ENCODE data around the gene COPE. TPM values are rescaled to one million over a fixed set of nuclear protein-coding genes. Genes with fewer than 3 reads are reported as not detected.

COPE gene
- total RNA-seq, 1 experiment from 2014 or later = 499 TPM

DNA sequence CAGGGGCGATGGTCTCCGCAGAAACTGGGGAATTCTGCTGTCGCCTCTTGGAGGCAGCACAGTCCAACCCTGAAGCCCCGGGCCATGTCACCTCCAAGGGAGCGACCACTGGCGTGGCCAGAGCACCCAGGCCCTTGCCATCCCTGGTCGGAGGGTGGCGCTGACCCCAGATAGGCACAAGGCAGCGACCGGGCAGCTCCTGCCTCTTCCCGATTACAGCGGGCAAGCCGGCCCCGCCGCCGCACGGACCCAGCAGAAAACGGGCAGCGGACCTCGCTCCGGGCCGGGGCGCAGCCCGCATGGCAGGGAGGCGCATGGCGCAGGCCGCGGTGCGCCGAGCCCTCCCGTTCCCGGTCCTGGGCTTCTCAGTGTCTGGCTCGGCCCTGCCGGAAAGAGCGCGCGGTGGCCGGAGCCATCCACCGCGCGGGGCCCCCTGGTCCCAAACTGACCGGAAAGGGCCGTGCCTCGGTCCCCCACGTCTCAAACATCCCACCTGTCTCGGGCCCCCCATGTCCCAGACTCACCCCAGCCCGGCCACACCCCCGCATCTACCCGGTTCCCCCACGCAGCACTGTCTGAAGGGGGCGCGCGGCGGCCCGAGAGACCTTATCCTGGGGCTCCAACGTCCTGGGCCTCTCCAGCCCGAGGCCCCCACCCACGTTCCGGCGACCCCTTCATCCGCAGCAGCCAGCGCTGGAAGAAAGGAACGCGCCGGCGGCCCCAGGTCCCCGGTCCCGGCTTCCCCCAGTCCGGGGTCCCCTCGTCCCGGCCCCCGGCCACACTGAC lies 24.0 kb downstream of the COPE start:
- DNase-seq (ENCODE audit: low read depth) = peak; percentile 70

DNA sequence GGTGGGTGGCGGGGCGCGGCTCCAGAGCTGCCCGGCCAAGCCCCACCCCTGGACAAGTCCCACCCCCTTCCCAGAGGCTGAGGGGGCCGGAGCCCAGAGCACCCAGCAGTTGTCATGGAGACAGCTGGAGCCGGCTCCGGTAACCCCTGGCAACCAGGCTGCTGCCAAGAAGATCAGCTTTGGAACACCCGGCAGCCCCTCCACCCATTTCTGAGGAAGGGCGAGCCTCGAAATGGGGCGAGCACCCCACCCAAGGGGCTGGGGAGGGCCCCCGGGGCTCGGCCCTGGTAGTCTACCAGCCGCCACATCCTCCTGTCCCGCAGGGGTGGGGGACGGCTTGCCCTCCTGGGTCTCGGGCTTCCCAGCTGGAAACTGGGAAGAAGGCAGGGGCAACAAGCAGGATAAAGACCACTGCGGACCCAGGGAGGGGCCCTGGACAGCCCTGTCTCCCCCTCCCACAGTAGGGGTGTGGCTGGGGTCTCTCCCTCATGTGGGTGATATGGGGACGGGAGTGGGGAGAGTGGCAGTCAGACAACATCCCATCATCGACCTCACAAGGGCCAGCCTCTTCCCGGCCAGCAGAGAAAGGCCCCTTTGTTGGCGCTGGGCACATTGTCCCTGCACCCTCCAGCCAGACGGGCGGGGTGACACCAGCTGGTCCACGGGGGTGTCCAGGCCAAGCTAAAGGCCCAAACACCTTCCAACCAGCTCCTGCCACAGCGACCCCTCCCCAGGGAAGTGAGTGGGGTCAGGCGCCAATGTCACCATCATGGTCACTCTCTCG lies 24.7 kb downstream of the COPE start:
- peak; percentile 43 for DNase-seq (ENCODE audit: low read depth)

DNA sequence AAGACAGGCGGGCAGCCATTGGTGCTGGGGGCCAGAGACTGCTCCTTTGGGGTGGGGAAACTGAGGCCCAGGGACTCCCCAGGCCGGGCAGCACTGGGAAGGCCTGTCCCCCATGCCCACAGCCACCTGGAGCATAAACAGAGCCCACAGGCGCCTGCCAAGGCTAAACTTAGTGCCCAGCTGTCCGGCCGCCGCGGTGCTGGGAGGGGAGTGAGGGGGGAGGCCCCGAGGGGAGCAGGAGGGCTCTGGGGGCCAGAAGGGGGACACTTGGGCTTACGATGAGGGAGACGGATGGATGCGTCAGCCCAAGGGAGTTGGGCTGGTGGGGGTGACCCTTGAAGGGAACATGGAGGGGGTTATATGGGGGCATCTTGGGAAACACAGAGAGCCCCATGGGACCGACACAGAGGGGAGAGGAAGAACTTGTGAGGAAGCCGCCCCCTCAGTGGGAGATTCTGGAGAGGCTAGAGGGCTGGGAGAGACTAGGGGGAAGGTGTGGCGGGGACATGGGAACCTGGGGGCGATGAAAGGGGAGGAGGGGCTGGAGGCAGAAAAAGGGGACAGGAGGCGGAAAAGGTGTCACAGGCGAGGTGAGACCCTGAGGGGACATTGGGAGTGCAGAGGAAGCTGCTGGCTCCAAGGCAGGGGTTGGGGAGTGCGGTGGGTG lies 25.5 kb downstream of the COPE start:
- DNase-seq (ENCODE audit: low read depth) = no peak

DNA sequence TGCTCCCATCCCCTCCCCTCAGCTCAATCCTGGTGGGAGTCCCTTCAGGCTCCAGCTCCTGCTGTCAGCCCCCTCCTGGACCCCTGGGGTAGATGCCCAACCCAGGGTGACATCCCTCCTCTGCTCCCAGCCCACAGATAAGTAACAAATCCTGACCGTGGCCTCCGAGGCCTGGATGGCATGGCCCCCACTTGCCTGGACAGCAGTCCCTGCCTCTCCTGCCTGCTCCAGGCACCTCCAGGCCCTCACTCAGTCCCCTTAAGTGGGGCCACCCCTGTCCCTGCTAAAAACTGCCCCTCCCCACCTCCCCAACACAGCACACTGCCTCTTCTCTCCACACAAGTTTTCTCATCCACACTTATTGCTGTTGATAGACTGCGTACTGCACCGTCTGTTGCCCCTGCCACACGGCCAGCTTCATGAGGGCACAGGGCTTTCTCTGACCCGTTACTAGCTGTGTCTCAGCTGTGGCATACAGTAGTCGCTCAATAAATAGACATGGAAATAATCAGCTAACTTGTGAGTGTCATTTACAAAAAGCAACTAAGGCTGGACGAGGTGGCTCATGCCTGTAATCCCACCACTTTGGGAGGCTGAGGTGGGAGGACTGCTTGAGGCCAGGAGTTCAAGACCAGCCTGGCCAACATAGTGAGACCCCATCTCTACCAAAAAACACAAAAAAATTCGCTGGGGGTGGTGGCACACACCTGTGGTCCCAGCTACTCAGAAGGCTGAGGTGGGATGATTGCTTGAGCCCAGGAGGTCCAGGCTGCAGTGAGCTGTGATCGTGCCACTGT lies 29.0 kb downstream of the COPE start:
- DNase-seq (ENCODE audit: low read depth) = no peak

DNA sequence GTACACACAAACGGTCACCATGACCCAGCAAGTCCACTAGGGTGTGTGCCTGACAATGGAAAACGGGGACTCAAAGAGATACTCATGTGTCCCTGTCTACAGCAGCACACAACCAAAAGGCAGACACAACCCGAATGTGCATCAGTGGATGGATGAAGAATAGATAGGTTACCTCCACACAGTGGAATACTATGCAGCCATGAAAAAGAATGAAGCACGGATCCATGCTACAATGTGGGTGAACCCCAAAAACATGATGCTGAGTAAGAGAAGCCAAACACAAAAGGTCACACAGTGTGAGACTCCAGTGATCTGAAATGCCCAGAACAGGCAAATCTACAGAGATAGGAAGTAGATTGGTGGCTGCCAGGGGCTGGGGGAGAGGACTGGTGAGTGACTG lies 32.2 kb downstream of the COPE start:
- no peak for DNase-seq (ENCODE audit: low read depth)

DNA sequence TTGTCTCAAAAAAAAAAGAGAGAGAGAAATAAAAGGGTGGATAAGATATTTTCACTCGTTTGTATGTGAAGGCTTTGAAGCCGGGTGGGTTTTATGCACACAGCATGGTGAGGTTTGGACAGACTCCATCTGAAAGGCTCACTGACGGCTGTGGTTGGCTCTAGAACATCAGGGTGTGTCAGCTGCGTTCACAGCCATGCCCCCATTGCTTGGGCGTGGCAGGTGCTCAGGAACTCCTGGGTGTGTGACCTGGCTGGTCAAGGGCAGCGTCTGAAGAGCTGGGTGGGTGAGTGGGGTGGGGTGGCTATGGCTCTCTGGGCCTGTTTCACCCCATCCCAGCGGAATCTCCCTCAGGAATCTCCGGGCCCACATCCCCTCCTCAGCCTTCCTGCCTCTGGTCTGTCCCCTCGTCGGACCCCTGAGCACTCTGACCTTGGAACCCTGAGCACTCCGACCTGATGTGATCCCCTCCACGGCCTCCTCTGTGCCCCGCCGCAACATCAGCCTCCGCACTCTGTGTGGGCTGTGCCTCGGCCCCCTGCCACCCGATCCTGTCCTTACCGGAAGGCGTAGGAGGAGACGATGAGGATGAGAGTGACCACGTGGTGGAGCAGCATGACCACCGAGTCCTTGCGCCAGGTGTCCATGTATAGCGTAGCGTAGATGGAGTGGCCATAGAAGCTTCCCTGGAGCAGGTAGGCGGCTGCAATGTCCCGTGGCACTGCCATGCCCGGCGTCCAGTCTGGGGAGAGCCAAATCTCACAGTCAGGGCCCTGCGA lies 35.5 kb downstream of the COPE start:
- no peak for DNase-seq (ENCODE audit: low read depth)

DNA sequence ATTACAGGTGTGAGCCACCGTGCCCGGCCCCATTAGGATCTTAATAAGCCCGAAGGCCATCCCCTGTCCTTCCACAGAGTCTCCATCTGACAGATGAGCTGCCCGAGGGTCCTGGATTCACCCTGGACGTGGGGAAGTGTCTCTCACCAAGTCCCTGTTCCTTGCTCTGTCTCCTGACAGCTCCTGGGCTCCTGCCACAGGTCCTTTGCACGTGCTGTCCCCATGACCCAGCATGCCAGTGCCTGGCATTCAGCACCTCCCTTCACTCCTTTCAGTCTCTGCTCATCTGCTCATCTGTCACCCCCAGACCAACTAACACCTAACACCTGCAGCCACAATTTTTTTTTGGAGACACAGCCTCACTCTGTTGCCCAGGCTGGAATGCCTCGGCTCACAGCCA lies 37.7 kb downstream of the COPE start:
- DNase-seq (ENCODE audit: low read depth) = no peak

DNA sequence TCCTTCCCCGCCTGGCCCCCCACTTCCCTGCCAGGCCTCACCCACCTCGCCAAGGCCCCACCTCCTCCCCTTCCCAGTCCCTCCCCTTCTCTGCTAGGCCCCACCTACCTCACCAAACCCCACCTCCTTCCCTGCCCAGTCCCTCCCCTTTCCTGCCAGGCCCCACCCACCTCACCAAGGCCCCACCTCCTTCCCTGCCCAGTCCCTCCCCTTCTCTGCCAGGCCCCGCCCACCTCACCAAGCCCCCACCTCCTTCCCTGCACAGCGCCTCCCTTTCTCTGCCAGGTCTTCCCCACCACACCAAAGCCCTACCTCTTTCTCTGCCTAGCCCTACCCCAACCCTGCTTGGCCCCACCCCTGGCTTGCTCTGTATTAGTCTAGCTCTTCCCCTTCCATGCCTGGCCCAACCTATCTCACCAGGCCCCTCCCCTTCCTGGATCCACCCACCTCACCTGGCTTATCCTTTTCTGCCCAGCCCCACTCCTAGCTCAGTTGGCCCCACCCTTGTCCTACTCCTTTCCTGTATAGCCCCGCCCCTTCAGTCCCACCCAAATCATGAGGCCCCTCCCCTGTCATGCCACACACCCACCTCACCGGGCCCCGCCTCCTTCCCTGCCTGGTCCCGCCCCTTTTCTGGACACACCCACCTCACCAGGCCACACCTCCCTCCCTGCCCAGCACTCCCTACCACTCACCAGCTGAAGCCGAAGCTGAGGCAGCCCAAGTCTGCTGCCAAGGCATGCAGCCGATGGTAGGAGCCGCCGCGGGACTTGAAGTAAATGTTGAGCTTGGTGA lies 39.4 kb downstream of the COPE start:
- no peak for DNase-seq (ENCODE audit: low read depth)

DNA sequence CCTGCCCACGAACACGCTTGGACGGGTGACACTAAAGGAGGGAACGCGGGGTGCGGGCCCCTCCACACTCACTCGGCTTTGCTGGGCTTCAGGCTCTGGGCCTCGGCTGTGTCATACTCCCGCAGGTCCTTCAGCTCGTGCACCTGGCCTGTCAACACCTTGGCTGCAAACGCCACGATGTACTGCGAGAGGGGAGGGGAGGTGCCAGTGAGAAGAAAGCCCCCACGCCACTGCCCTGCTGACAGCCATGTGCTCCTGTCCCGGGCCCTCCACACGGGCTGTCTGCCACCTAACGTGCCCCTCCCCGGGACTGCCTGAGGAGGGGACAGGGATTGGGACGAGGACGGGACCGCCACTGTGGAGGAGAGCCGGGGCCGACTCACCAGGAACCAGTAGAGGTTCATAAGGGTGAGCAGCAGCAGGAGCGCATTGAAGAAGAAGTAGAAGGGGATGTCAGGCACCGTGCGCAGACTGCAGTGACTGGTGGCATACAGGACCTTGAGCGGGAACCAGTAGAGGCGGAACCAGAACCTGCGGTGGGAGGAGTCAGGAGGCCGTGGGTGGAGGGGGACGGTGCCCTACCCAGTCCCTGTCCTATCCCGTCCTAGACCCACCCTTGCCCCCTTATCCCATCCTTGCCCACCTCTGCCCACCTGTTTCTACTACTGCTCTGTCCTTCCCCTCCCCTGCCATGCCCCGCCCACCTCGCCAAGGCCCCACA lies 40.2 kb downstream of the COPE start:
- no peak for DNase-seq (ENCODE audit: low read depth)

DNA sequence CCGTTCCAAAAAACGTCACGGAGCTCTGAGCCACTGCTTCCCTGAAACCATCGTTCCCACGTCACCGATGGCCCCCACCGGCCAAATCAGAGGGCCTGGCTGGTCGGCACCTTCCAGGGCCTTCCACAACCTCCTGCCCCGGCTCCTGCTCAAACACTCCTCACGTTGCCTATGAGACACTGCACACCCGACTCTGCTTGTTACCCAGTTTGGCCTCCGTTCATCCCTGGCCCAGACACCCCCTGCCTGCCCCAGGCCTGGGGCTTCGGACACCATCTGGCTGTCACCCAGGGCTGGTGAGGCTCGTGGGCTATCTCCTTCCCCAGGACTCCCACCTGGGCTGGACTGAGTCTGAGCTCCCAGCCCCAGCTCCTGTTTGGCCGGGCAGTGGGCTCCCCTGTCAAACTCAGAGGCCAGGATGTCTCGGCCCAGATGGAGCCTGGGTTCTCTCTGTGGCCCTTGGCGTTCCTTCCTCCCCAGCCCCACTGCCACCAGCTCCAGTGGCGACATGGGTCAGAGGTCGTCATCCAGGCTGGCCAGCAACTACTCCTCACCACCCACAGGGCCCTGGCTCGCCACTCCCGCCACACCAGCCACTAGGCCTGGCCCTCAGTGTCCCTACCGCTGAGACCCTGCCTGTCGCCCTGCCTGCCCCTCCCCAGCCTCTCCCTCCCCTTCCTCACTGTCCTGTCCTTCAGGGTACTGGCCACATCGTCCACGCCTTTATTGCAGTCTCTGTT lies 41.0 kb downstream of the COPE start:
- no peak for DNase-seq (ENCODE audit: low read depth)

DNA sequence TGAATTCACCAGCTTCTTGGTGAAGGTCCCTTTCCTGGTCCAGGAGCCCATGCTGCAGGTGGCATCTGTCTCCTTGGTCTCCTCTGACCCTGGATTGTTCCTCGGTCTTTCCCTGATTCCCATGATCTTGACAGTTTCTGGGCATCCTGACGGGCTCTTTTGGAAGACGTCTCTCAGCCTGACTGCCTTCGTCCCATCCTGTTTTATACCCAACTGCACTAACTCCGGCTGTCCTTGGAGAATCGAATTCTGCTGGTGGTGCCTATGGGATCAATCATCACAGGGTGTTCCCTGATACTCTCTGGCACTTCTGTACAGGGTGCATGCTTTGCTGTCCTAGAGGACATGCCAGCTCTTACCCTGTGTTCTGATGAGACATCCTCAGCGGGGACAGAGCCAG lies 42.3 kb downstream of the COPE start:
- no peak for DNase-seq (ENCODE audit: low read depth)

DNA sequence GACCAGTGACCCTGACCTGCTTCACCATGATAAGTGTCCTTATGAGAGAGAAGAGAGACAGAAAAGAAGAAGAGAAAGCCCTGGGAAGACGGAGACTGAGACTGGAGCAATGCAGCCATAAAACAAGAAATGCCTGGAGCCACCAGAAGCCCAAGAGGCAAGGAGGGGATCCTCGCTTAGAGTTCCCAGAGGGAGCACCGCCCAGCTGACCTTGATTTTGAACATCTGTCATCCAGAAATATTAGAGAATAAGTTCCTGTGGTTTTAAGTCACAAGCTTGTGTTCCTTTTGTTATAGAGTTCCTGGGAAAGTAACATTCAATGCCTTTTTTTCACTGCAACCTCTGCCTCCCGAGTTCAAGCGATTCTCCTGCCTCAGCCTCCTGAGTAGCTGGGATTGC lies 43.5 kb downstream of the COPE start:
- DNase-seq (ENCODE audit: low read depth) = no peak

DNA sequence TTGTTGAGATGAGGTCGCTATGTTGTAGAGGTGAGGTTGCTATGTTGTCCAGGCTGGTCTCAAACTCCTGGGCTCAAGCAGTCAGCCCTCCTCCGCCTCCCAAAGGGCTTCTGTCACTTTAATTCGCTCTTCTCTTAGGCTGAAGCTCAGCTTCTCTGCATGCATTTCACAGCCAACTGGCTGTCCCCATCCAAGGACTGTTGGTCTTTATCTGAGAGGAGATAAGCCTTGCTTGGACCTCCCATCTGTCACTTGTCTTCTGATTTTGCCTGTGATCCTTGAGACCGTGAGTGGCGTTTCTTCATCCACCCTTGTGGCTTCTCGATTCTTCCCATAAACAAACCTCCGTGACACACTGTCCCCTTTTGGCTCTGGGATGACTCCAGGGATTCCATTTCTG lies 47.6 kb downstream of the COPE start:
- DNase-seq (ENCODE audit: low read depth) = no peak

DNA sequence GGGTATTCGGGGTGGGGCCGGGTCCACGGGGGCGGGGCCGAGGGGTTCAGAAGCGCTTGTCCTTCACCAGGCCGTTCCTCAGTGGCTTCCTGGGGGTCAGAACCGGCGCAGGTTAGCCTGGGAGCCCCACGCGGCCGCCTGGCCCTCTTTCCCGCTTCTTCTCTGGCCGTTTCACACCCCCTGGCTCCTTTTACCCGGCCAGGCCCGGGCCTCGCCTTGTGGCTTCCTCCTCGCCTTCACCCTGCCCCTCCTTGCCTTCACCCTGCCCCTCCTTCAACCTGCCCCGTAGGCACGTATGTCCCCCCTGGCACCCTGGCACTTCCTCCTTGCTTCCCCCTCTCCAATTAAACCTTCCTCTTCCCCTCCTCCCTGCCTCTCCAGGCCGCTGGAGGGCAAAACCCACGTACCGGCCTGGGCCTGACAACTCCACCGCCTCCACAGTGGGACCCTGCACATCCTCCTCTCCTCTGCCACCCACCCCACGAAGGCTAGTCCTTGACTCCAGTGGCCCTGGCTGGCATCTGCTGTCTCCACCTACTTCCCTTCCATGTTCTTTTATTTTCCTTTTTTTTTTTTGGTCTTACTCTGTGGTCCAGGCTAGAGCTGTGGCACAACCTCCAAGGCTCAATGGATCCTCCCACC lies 48.5 kb downstream of the COPE start:
- no peak for DNase-seq (ENCODE audit: low read depth)

DNA sequence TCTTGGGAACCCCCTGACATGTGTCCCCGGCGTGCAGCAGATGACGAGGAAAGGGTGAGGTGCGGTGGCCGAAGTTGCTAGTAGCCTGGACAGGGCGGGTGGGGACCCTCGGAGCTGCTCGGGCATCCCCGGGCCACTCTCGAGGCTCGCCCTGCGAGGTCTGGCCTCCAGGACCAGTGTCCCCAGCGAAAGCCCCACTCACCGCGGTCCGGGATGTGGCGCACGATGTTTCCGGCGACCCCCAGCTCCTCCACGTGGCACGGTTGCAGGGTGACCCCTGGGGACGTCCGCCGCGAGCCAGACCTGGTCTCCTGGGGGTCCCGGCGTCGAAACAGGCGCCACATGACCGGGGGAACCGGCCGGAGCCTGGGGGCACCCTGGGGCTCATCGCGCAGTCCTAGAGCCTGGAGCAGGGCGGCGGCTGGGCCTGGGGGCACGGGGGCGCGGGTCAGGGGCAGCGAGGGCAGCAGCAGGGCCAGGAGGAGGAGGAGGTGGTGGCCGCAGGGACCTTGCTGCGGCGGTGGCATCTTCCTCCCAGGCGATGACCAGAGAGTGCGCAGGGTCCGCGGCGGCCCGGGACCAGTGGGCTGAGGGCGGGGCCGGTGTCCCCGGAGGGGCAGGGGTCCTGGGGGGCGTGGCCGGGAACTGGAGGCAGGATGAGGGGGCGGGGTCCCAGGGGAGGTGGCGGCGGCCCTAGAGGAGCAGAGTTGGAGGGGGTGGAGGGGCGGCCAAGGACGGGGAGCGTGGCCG lies 49.2 kb downstream of the COPE start:
- DNase-seq (ENCODE audit: low read depth) = no peak

DNA sequence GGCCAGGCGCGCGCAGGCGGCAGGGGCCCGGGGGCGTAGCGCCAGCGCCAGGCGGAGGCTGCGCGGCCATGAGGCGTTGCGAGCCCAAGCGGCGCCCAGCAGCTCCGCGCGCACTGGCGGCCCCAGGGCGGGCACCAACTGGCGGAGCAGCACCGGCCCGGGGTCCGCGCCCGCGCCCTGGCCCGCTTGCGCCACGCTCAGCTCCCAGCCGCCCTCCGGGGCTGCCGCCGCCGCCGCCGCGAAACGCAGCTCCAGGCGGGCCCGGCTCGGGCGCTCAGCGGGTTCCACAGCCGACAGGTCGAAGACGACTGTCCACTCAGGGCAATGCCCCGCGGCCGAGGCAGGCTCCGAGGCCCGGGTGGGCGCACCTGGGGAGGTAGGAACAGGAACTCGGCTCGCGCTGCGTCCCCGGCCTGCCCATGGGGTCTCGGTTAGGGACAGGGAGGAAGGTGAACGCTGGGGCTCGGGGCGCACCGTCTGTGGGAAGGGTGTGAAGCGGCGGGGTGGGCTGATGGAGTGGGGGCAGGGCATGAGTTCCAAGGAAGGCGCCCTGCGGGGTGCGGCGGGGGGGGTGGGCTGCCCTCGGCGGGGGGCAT lies 50.1 kb downstream of the COPE start:
- no peak for DNase-seq (ENCODE audit: low read depth)

DNA sequence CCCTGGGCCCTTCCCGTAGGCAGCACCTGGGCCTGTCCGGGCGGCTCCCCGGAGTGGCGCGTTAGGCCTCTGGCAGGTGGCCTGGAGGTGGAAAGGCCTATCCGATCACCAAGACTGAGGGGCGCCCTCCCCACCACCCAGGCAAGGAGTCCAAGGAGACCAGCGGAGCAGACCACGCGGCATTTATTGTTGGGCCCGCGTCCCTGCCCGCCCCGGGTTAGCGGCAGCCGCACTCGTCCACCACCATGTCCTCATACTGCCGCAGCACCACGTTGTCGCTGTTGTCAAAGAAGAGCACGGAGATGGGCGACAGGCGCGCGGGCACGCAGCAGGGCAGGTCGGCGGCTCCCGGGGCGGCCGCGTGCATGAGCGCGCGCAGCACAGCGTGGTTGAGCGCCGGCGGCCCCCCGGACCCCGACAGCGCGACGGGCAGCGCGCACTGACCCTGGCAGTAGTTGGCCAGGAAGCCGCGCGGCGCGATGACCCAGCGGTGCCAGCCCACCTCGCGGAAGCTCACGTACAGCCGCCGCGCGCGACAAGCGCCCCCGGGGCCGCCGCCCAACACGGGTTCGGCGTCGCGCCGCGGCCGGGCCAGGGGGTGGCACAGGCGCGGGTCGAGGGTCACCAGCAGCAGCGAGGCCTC lies 50.7 kb downstream of the COPE start:
- DNase-seq (ENCODE audit: low read depth) = no peak
